Astrocyte (in vitro differentiated cells and primary cell): ENCODE measurements around the gene CAPN12. TPM values are rescaled to one million over a fixed set of nuclear protein-coding genes. Genes with fewer than 3 reads are reported as not detected.

Source experiments
- DNase-seq: peaks from one replicate; pipeline ENCODE4 v3.0.0-alpha.2; 2010; ENCODE audit warnings: low read depth
- FAIRE-seq: peaks from 2 replicates; lab custom pipeline; 2011; peaks lifted over from hg19 to GRCh38; lab: Jason Lieb, UNC
- H2AFZ ChIP-seq: 2 replicates; pipeline ENCODE4 v1.6.0; 2012; ENCODE audit warnings: low read depth, low read length, inconsistent platforms
- H3K27ac ChIP-seq: 2 replicates; pipeline ENCODE4 v1.5.1; 2011; ENCODE audit warnings: low read depth, low read length, inconsistent platforms
- H3K27me3 ChIP-seq: 2 replicates; pipeline ENCODE4 v1.6.0; 2011; ENCODE audit warnings: low read length, inconsistent platforms; ENCODE audit not compliant: insufficient read depth
- H3K36me3 ChIP-seq: 2 replicates; pipeline ENCODE4 v1.5.1; 2011; ENCODE audit warnings: low read length, inconsistent platforms; ENCODE audit not compliant: insufficient read depth
- H3K4me1 ChIP-seq: 2 replicates; pipeline ENCODE4 v1.5.1; 2011; ENCODE audit warnings: low read length, inconsistent platforms; ENCODE audit not compliant: insufficient read depth
- H3K4me2 ChIP-seq: 2 replicates; pipeline ENCODE4 v1.6.0; 2012; ENCODE audit warnings: low read length, inconsistent platforms
- H3K4me3 ChIP-seq: 2 replicates; pipeline ENCODE4 v1.5.1; 2011; ENCODE audit warnings: low read depth, mild to moderate bottlenecking, low read length, inconsistent platforms; ENCODE audit not compliant: insufficient read depth
- H3K79me2 ChIP-seq: 2 replicates; pipeline ENCODE4 v1.6.0; 2012; ENCODE audit warnings: mild to moderate bottlenecking, low read length, inconsistent platforms; ENCODE audit not compliant: insufficient read depth
- H3K9ac ChIP-seq: 2 replicates; pipeline ENCODE4 v1.6.0; 2012; ENCODE audit warnings: mild to moderate bottlenecking, low read length, inconsistent platforms
- H3K9me3 ChIP-seq: 2 replicates; pipeline ENCODE4 v1.5.1; 2012; ENCODE audit warnings: low read depth, mild to moderate bottlenecking, low read length, inconsistent platforms; ENCODE audit not compliant: insufficient read depth
- H4K20me1 ChIP-seq: 2 replicates; pipeline ENCODE4 v1.6.0; 2012; ENCODE audit warnings: low read length, inconsistent platforms; ENCODE audit not compliant: insufficient read depth
- H3K27ac Mint-ChIP-seq: one replicate; pipeline ENCODE4 v1.8.0; 2021; ENCODE audit warnings: mild to moderate bottlenecking, mixed read lengths; ENCODE audit not compliant: unreplicated experiment
- H3K27me3 Mint-ChIP-seq: one replicate; pipeline ENCODE4 v1.8.0; 2021; ENCODE audit warnings: low read depth, mixed read lengths; ENCODE audit not compliant: unreplicated experiment
- H3K36me3 Mint-ChIP-seq: one replicate; pipeline ENCODE4 v1.8.0; 2021; ENCODE audit warnings: low read depth, mixed read lengths; ENCODE audit not compliant: unreplicated experiment
- H3K4me1 Mint-ChIP-seq: one replicate; pipeline ENCODE4 v1.8.0; 2021; ENCODE audit warnings: low read depth, mixed read lengths; ENCODE audit not compliant: unreplicated experiment
- H3K4me3 Mint-ChIP-seq: one replicate; pipeline ENCODE4 v1.8.0; 2021; ENCODE audit warnings: mild to moderate bottlenecking, moderate library complexity, mixed read lengths; ENCODE audit not compliant: unreplicated experiment
- H3K9me3 Mint-ChIP-seq: one replicate; pipeline ENCODE4 v1.8.0; 2021; ENCODE audit warnings: mild to moderate bottlenecking, mixed read lengths; ENCODE audit not compliant: unreplicated experiment
- EZH2 ChIP-seq: IDR thresholded peaks from 2 replicates; pipeline ENCODE4 v1.6.1; 2012; ENCODE audit warnings: mild to moderate bottlenecking, low read length, inconsistent platforms; ENCODE audit not compliant: insufficient read depth
- total RNA-seq: library from RNA; stranded (reverse); gene quantifications from 2 replicates; pipeline ENCODE4 v1.2.1, GENCODE V29; 2021
- TF ChIP-seq, protein P1 (sequence below): IDR thresholded peaks from 2 replicates; pipeline ENCODE4 v1.5.1; 2011; ENCODE audit warnings: low read depth, mild to moderate bottlenecking, inconsistent platforms, low read length, moderate library complexity; ENCODE audit not compliant: insufficient read depth

The CAPN12 gene
- total RNA-seq, 1 donor from 2014 or later: 4.6 TPM

GRCh38 chr19:38687837-38688378 lies 56.4 kb downstream of the CAPN12 start:
- Mint-ChIP-seq H3K27me3 (no peaks in the 10 kb centered on the region), H3K27ac (peak overlapping the region; percentile 70), H3K4me3 (no peak overlapping the region), H3K9me3 (peaks cover 2% of the 10 kb centered on the region), H3K36me3 (peaks cover 27% of the 10 kb centered on the region), H3K4me1 (peaks cover 75% of the 10 kb centered on the region)
- H3K36me3 ChIP-seq: no peaks in the 10 kb centered on the region
- no peak overlapping the region for H3K9ac ChIP-seq
- FAIRE-seq: no peak
- no peak overlapping the region for H3K4me2 ChIP-seq
- TF ChIP-seq EZH2: no peak
- TF ChIP-seq, protein P1, sequence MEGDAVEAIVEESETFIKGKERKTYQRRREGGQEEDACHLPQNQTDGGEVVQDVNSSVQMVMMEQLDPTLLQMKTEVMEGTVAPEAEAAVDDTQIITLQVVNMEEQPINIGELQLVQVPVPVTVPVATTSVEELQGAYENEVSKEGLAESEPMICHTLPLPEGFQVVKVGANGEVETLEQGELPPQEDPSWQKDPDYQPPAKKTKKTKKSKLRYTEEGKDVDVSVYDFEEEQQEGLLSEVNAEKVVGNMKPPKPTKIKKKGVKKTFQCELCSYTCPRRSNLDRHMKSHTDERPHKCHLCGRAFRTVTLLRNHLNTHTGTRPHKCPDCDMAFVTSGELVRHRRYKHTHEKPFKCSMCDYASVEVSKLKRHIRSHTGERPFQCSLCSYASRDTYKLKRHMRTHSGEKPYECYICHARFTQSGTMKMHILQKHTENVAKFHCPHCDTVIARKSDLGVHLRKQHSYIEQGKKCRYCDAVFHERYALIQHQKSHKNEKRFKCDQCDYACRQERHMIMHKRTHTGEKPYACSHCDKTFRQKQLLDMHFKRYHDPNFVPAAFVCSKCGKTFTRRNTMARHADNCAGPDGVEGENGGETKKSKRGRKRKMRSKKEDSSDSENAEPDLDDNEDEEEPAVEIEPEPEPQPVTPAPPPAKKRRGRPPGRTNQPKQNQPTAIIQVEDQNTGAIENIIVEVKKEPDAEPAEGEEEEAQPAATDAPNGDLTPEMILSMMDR: no peak
- no peaks in the 10 kb centered on the region for H3K27me3 ChIP-seq
- no peaks in the 10 kb centered on the region for H4K20me1 ChIP-seq
- no peak for DNase-seq
- peak overlapping the region; percentile 16 for H3K27ac ChIP-seq
- no peak overlapping the region for H2AFZ ChIP-seq
- peaks cover 67% of the 10 kb centered on the region for H3K4me1 ChIP-seq
- H3K4me3 ChIP-seq: no peak overlapping the region
- no peaks in the 10 kb centered on the region for H3K9me3 ChIP-seq
- H3K79me2 ChIP-seq: peaks cover 86% of the 10 kb centered on the region

DNA sequence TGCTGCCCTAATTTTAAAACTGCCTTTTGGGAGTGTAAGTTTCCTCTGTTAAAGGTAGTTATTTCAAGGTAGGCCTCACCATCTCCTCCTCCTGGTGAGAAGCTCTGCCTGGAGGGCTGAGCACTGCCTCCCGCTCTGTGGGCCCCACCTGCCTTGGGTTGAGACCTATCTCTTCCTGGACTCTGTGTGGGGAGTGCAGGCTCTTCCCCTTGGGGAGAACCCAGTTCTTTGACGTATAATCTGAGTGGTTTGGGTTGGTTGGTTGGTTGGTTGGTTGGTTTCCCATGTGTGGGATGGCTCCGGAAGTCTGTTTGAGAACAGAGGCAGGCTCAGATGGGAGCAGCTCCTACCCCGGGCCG lies 57.8 kb downstream of the CAPN12 start:
- Histone ChIP-seq H3K9me3 (no peaks in the 10 kb centered on the region), H3K27ac (peak overlapping the region; percentile 100), H4K20me1 (peaks cover under 1% of the 10 kb centered on the region), H3K27me3 (no peaks in the 10 kb centered on the region), H3K4me1 (peaks cover 60% of the 10 kb centered on the region), H3K4me2 (peak overlapping the region; percentile 79), H3K36me3 (no peaks in the 10 kb centered on the region), H2AFZ (no peak overlapping the region), H3K4me3 (no peak overlapping the region), H3K79me2 (peaks cover 90% of the 10 kb centered on the region), H3K9ac (peak overlapping the region; percentile 85)
- FAIRE-seq (no peak), DNase-seq (no peak)
- Mint-ChIP-seq H3K27me3 (no peaks in the 10 kb centered on the region), H3K4me1 (peaks cover 75% of the 10 kb centered on the region), H3K9me3 (peaks cover 2% of the 10 kb centered on the region), H3K36me3 (peaks cover 32% of the 10 kb centered on the region), H3K4me3 (peak overlapping the region; percentile 34), H3K27ac (peak overlapping the region; percentile 99)
- no peak for TF ChIP-seq EZH2
- TF ChIP-seq, protein P1: no peak
